GM19193 (cell line): Measurements from ENCODE around the gene SPATC1L.

ENCODE experiments used
- POLR2A ChIP-seq: IDR thresholded peaks from 4 replicates; pipeline ENCODE4 v1.6.1; 2011; ENCODE audit not compliant: insufficient read depth, insufficient read length; ENCODE audit errors: extremely low read depth

SPATC1L gene

GRCh38 chr21:46193829-46194373 is 9.6 kb upstream of the SPATC1L start:
- TF ChIP-seq POLR2A: no peak

- no peak for TF ChIP-seq POLR2A
These were observed 7.7 kb upstream of the SPATC1L start for GRCh38 chr21:46191686-46192575.

GRCh38 chr21:46191257-46191685 is 7.0 kb upstream of the SPATC1L start:
- no peak for TF ChIP-seq POLR2A

- no peak for TF ChIP-seq POLR2A
These were observed 6.4 kb upstream of the SPATC1L start for GRCh38 chr21:46190491-46191131.

- no peak for TF ChIP-seq POLR2A
These were observed 5.8 kb upstream of the SPATC1L start for GRCh38 chr21:46189959-46190490.

GRCh38 chr21:46189213-46189958 is 5.1 kb upstream of the SPATC1L start:
- no peak for TF ChIP-seq POLR2A

- TF ChIP-seq POLR2A: no peak
These were observed 4.3 kb upstream of the SPATC1L start for GRCh38 chr21:46188226-46189212.

- no peak for TF ChIP-seq POLR2A
These were observed 3.6 kb upstream of the SPATC1L start for GRCh38 chr21:46187814-46188213.

- TF ChIP-seq POLR2A: no peak
These were observed 3.0 kb upstream of the SPATC1L start for GRCh38 chr21:46187261-46187660.

GRCh38 chr21:46185716-46186115 is 1.5 kb upstream of the SPATC1L start:
- TF ChIP-seq POLR2A: no peak

- TF ChIP-seq POLR2A: no peak
These were observed 631 bp upstream of the SPATC1L start for GRCh38 chr21:46184625-46185555.

GRCh38 chr21:46182548-46183336 is 1.5 kb downstream of the SPATC1L start:
- TF ChIP-seq POLR2A: no peak
